GM12801 (cell line): ENCODE data around the gene NR6A1.

Source experiments
- CTCF ChIP-seq: IDR thresholded peaks from one replicate; pipeline ENCODE4 v1.5.1; 2011; ENCODE audit warnings: control low read depth; ENCODE audit not compliant: insufficient read length; ENCODE audit errors: extremely low read depth

The NR6A1 gene

GRCh38 chr9:124498040-124498439, 273.1 kb downstream of the NR6A1 start:
- no peak for TF ChIP-seq CTCF

GRCh38 chr9:124497441-124497840, 273.7 kb downstream of the NR6A1 start:
- TF ChIP-seq CTCF = no peak

GRCh38 chr9:124496463-124496862, 274.6 kb downstream of the NR6A1 start:
- TF ChIP-seq CTCF = no peak

- TF ChIP-seq CTCF = no peak
These were observed 275.0 kb downstream of the NR6A1 start for GRCh38 chr9:124496075-124496449.

GRCh38 chr9:124495126-124496074, 275.7 kb downstream of the NR6A1 start:
- TF ChIP-seq CTCF = no peak

GRCh38 chr9:124493794-124494479, 277.2 kb downstream of the NR6A1 start:
- no peak for TF ChIP-seq CTCF

GRCh38 chr9:124493218-124493617, 277.9 kb downstream of the NR6A1 start:
- TF ChIP-seq CTCF = no peak
